ENCODE results near the gene PAK6.

- TF ChIP-seq CTCF (IDR thresholded peaks at IDR 0.05; ENCODE audit: low read length): no peak
- TF ChIP-seq EZH2 (IDR thresholded peaks at IDR 0.05; ENCODE audit: borderline replicate concordance, low read length): no peak
Measured at GRCh38 chr15:40192942-40193341, 45.9 kb upstream of the PAK6 start.

All from OCI-LY1 (cell line).